Right atrium auricular region (tissue), 2 donors: ENCODE data around the gene SCFD2. TPM values are rescaled to one million over a fixed set of nuclear protein-coding genes. Genes with fewer than 3 reads are reported as not detected.
"Not testable (repeated sequence)": the region's sequence is repeated elsewhere in the genome, so short reads cannot be mapped to it uniquely, and the experiment has no call there.

Source experiments
- DNase-seq: peaks from one replicate; pipeline ENCODE4 v3.0.0-alpha.2; 2019; ENCODE audit warnings: low spot score
- H3K27ac ChIP-seq, 2 donors: fragments of 200-600 bp; sonication (generic); 1 replicate in 1 of 2; 2 replicates in 1 of 2; pipeline ENCODE4 v1.5.1; 2016 to 2019
- H3K27me3 ChIP-seq, 2 donors: fragments of 200-600 bp; sonication (generic); one replicate each; pipeline versions ENCODE4 v1.5.1 to v1.6.0; 2017 to 2019
- H3K36me3 ChIP-seq: fragments of 200-600 bp; sonication (generic); one replicate; pipeline ENCODE4 v1.5.1; 2016
- H3K4me1 ChIP-seq, 2 donors: fragments of 200-600 bp; sonication (generic); one replicate each; pipeline versions ENCODE4 v1.5.1 to v1.6.0; 2017 to 2019
- H3K4me3 ChIP-seq, 2 donors: fragments of 200-600 bp; sonication (generic); 1 replicate in 1 of 2; 2 replicates in 1 of 2; pipeline ENCODE4 v1.5.1; 2017 to 2019; ENCODE audit warnings: mild to moderate bottlenecking in 1 of 2, moderate library complexity in 1 of 2
- H3K9me3 ChIP-seq, 2 donors: fragments of 200-600 bp; sonication (generic); one replicate each; pipeline ENCODE4 v1.5.1; 2019
- total RNA-seq, 2 donors: library from RNA; depleted of rRNA; stranded (reverse); fragments of >200 nt; gene quantifications; one replicate each; pipeline ENCODE4 v1.1.0, GENCODE V29; 2016
- TF ChIP-seq, protein P1 (sequence below), 2 donors: fragments of 200-600 bp; sonication (generic); IDR thresholded peaks; one replicate each; pipeline ENCODE4 v1.5.1; 2019; ENCODE audit warnings: antibody characterized with exemption in 2 of 2

The SCFD2 gene
- total RNA-seq, 2 donors from 2014 or later, result 8.1 to 9.4 TPM

DNA sequence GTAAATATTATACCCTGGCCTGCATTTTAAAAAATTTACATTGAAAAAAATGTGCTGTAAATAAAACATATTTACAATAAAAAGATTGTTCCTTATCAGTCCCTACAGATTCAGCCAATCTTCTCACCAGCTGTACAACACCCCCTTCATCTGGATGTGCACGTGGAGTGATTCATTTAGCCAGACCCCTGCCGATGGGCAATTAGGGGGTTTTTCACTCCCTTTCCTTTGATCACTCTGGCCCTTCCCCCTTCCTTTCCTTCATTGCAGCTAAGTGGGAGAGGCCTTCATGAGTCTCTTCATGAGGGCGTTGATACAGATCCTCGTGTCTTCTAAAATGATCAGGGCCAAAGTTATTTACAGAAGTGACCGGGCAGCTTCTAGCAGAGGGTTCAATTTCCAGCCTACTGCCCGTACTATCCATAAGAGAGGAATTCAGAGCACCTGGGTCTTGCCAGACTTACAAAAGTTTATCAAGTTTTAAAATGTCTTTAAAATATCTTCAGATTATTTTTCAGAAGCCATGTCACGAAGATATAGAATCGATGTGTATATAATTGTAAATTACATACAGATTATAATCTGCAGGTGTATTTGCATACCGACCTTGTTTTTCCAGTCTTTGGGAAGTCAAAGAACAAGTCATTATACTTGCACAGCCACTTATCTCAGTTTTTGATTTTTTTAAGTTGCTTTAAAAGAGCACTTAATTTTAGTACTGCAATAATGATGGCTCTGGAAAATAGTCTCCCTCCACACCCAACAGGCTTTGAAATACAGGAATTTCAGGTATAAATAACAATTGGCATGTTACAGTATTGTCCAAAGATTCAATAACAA, 525.1 kb downstream of the SCFD2 start:
- Histone ChIP-seq H3K27ac (no peak overlapping the region), H3K27me3 (no peaks in the 10 kb centered on the region), H3K36me3 (no peaks in the 10 kb centered on the region), H3K4me3 (no peak overlapping the region), H3K9me3 (no peaks in the 10 kb centered on the region), H3K4me1 (peaks cover 0 to 57% of the 10 kb centered on the region in 2 donors)
- peak; percentile 1 for DNase-seq
- TF ChIP-seq, protein P1, sequence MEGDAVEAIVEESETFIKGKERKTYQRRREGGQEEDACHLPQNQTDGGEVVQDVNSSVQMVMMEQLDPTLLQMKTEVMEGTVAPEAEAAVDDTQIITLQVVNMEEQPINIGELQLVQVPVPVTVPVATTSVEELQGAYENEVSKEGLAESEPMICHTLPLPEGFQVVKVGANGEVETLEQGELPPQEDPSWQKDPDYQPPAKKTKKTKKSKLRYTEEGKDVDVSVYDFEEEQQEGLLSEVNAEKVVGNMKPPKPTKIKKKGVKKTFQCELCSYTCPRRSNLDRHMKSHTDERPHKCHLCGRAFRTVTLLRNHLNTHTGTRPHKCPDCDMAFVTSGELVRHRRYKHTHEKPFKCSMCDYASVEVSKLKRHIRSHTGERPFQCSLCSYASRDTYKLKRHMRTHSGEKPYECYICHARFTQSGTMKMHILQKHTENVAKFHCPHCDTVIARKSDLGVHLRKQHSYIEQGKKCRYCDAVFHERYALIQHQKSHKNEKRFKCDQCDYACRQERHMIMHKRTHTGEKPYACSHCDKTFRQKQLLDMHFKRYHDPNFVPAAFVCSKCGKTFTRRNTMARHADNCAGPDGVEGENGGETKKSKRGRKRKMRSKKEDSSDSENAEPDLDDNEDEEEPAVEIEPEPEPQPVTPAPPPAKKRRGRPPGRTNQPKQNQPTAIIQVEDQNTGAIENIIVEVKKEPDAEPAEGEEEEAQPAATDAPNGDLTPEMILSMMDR (IDR thresholded peaks at IDR 0.05), result no peak

- Histone ChIP-seq H3K36me3 (no peaks in the 10 kb centered on the region), H3K27me3 (no peaks in the 10 kb centered on the region), H3K9me3 (no peaks in the 10 kb centered on the region), H3K4me1 (peaks cover 0 to 57% of the 10 kb centered on the region in 2 donors), H3K4me3 (no peak overlapping the region), H3K27ac (peak overlapping the region; percentile 9 to 27)
- DNase-seq, result peak; percentile 55
- TF ChIP-seq, protein P1 (IDR thresholded peaks at IDR 0.05), result no peak
Measured at GRCh38 chr4:52838729-52839586, 526.9 kb downstream of the SCFD2 start.

GRCh38 chr4:52837716-52838558, 527.9 kb downstream of the SCFD2 start:
- Histone ChIP-seq H3K36me3 (no peaks in the 10 kb centered on the region), H3K27ac (peak overlapping the region in 1 of 2 donors; percentile 1), H3K9me3 (no peaks in the 10 kb centered on the region), H3K4me3 (no peak overlapping the region), H3K27me3 (no peaks in the 10 kb centered on the region), H3K4me1 (peaks cover 0 to 52% of the 10 kb centered on the region in 2 donors)
- peak; percentile 55 for DNase-seq
- TF ChIP-seq, protein P1 (IDR thresholded peaks at IDR 0.05), result no peak

DNA sequence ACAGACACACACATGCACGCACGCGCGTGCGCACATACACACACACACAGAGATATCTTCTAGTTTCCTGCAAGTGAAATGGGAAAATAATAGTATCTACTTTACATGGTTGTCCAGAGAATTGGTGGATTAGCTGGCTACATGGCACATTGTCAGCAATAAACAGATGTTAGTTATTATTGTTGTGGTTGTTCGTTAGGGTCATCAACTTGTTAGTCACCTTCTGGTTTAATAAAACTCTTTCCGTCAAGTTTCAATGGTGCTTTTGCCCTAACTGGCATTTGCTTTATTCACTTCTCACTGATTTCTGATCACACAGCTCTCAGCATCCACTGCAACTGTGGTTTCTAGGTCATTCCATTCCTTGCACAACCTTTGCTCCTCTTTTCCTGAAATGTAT, 529.2 kb downstream of the SCFD2 start:
- DNase-seq, result no peak
- H3K9me3 ChIP-seq, result no peaks in the 10 kb centered on the region
- H3K27ac ChIP-seq, result no peak overlapping the region
- no peak overlapping the region for H3K4me3 ChIP-seq
- H3K27me3 ChIP-seq, result no peaks in the 10 kb centered on the region
- TF ChIP-seq, protein P1 (IDR thresholded peaks at IDR 0.05), result no peak
- H3K4me1 ChIP-seq, result peaks cover 0 to 40% of the 10 kb centered on the region in 2 donors
- H3K36me3 ChIP-seq, result no peaks in the 10 kb centered on the region

DNA sequence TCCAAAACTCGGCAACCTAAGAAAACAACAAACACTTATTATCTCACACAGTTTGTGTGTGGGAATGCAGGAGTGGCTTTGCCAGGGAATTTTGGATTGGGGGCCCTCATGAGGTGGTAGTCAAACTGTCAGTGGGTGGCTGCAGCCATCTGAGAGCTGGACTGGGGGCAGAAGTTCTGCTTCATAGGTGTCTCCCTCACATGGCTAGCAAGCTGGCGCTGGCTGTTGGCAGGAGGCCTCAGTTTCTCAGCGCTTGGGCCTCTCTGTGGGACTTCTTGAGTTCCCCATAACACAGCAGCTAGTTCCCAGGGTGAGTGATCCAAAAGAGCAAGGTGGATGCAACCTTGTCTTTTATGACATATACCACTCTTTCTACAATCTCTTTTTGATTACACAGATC, 529.7 kb downstream of the SCFD2 start:
- H3K9me3 ChIP-seq, result no peaks in the 10 kb centered on the region
- H3K4me1 ChIP-seq, result peaks cover 0 to 34% of the 10 kb centered on the region in 2 donors
- no peaks in the 10 kb centered on the region for H3K27me3 ChIP-seq
- TF ChIP-seq, protein P1 (IDR thresholded peaks at IDR 0.05), result no peak
- H3K27ac ChIP-seq, result no peak overlapping the region
- no peaks in the 10 kb centered on the region for H3K36me3 ChIP-seq
- DNase-seq, result no peak
- H3K4me3 ChIP-seq, result no peak overlapping the region

DNA sequence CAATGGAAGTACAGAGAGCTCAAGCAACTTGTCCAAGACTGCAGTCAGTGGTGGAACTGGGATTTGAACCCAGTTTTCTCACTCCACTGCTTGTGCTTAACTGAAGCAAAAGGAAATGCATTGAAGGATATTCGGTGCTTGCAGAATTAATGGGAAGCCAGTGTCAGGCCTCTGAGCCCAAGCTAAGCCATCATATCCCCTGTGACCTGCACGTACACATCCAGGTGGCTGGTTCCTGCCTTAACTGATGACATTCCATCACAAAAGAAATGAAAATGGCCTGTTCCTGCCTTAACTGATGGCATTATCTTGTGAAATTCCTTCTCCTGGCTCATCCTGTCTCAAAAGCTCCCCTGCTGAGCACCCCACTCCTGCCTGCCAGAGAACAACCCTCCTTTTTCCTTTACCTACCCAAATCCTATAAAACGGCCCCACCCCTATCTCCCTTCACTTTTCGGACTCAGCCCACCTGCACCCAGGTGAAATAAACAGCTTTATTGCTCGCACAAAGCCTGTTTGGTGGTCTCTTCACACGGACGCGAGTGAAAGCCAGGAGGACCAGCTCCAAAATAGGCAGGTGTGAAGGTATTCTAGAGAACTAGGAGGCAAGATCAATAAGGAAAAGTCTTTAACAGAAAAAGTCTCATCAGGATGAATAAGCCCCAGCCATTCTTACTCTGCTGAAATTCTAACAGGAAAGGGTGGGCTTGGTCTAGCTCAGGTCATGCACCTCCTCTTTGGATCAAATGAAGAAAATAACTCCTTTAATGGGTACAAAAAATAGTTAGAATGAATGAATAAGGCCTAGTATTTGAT, 531.0 kb downstream of the SCFD2 start:
- H3K27ac ChIP-seq, H3K9me3 ChIP-seq, H3K4me3 ChIP-seq, H3K27me3 ChIP-seq, H3K36me3 ChIP-seq, DNase-seq: not testable (repeated sequence)
- peaks cover 0 to 23% of the 10 kb centered on the region in 2 donors for H3K4me1 ChIP-seq
